HG03060 (cell line): Measurements from ENCODE around the gene IL31RA.

ENCODE experiments used
- ATAC-seq: cut with Tn5 transposase; IDR thresholded peaks from one replicate; pipeline ENCODE4 v1.9.1; 2021; ENCODE audit warnings: low read depth, moderate number of reproducible peaks; ENCODE audit not compliant: unreplicated experiment

IL31RA gene

GRCh38 chr5:55969956-55970355, 118.8 kb downstream of the IL31RA start:
- no peak for ATAC-seq
